GM11168 (cell line): ENCODE results near the gene SMPD2.

Experiments
- in situ Hi-C: fragments of 300-500 bp; cut with MboI; formaldehyde crosslinking; loops from one replicate; pipeline ENCODE4 v1.12.0; 2022; ENCODE audit warnings: low sequenced_read_pairs; ENCODE audit not compliant: unreplicated experiment

SMPD2 gene

DNA sequence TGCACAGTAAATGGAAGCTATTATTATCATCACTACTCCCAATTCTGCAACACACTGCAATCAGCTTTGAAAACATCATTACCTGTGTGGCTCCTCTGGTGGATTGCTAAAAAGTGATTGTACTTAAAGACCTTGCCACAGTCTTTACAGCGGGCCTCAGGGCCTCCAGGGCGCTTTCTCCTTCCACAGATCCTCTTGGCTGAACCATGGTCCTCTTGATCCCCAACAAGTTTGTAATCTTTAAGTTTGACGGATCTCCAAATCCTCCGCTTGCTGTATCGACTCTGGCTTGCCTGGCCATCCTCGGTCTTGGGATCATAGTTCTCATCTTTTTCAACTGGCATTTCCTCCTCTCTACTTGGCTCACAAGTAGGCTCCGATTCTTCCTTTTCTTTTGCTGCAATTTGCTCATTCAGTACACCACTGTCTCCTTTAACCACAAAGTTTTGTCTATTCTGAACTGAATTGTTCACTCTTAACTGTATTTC lies 40.5 kb downstream of the SMPD2 start:
- in situ Hi-C loops, result no loop called here

DNA sequence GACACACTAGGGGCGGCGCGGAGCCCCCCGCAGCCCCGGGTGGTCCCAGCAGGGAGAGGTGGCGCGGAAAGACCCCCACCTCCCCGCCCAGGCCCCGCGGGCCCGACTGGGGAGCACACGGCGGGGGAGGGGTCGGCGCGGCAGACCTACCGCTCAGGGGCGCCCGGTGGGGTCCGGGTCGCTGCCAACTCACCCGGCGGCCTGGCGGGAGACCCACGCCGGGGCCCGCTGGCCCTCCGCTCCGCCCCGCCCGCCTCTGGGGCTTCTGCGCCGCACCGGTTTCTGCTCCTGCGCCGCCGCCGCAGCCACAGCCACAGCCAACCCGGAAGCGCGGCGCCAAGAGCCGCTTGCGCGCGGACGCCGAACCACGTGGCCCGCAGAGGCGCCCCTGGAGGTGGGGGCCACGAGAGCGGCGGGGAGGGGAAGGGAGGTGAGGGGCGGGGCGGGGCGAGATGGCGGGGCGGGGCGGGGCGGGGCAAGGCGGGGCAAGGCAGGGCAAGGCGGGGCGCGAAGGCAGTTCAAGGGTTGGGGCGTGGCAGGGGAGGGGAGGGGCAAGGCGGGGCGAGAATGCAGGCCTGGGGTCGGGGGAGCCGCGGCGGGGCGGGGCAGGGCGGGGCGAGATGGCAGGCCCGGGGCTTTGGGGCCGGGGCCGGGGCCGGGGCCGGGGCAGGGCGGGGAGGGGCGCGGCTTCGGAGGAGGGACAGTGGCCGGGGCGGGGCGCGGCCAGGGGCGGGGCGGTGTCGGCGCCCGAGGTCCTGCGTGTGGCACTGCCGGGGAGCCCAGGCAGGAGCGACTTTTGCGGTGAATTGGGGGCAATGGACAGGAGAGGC lies 42.6 kb downstream of the SMPD2 start, which contains the start of gene ZBTB24:
Gene ZBTB24 (minus strand): TSS at position 315 of the 830 bp plus-strand sequence. CDS start 1,193 bp downstream, outside the sequence.
- in situ Hi-C loops, result no loop called here

DNA sequence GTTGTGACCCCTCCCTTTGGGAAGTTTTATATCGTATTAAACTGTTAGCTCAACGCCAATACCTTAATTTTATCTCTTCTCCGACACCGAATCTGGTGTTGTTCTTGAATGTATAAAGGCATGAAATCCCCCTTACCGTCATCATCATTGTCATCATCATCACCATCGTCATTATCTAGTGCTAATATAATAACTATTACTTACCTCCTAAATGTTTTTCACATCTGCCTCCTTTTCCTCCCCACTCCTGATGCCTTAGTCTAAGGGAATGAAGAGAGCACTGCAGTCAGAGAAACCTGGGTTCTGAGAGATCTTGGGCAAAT lies 43.2 kb downstream of the SMPD2 start:
- in situ Hi-C loops, result no loop called here

DNA sequence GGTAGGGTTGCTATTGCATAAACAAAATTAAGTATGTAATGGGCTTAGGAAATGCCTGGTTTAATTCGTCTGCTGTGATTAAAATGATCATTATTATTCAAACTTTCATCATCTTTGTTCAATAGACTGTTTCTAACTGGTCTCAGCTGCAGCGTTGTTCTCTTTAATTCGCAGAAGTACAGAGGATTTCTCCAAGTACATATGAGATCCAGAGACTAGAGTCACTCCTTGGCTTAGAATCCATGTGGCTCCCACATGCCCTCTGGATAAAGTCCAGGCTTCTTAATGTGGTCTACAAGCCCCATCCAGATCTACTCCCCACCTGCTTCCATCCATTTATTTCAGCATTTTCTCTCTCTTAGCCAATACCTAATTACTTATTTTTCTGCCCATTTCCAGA lies 43.6 kb downstream of the SMPD2 start:
- in situ Hi-C loops, result no loop called here

DNA sequence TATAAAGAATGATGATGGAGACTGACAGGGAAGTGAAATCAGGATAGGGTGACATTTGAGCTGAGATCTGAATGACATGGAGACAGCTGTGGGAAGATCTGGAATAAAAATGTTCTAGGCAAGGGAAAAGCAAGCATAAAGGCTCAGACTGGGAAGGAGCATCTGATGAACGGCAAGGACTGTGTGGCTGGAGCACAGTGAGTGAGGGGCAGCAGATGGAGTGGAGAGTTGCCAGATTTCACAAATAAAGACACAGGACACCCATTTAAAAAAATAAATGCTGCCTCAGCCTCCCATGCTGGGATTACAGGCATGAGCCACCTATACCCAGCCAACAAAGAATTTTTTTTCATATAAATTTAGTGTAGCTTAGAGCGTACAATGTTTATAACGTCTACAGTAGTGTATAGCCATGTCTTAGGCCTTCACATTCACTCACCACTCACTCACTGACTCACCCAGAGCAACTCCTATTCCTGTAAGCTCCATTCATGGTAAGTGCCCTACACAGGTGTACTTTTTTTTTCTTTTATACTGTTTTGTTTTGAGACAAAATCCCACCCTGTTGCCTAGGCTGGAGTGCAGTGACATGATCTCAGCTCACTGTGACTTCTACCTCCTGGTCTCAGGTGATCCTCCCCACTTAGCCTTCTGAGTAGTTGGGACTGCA lies 44.9 kb downstream of the SMPD2 start:
- in situ Hi-C loops, result no loop called here

DNA sequence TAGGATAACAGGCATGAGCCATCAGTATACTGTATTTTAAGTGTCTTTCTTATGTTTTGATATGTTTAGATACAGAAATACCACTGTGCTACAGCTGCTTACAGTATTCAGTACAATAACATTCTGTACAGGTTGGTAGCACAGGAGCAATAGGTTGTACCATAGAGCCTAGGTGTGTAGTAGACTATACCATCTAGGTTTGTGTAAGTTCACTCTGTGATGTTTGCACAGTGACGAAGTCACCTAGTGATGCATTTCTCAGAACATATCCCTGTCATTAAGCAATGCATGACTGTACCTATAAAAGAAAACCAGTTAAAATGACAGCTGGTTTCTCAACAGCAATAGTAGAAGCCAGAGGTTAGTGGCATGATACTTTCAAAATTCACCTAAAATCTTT lies 45.5 kb downstream of the SMPD2 start:
- in situ Hi-C loops, result no loop called here

DNA sequence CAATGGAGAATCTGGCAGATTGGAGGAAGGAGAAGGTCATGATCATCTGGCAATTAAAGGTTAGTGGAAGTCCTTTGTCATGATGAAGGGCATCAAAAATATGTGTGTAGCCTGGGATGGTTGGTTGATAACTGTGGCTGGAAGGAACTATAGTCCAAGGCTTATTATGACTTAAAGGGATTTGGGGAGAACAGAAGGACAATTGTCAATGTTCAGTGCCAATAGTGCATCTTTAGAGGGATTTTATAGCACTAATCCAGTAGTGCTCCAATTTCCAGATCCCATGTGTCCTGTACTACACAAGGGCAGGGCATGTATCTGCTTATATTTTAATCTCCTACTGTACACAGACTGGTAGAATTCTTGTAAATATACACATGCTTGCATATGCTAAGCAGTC lies 47.5 kb downstream of the SMPD2 start:
- in situ Hi-C loops, result no loop called here

DNA sequence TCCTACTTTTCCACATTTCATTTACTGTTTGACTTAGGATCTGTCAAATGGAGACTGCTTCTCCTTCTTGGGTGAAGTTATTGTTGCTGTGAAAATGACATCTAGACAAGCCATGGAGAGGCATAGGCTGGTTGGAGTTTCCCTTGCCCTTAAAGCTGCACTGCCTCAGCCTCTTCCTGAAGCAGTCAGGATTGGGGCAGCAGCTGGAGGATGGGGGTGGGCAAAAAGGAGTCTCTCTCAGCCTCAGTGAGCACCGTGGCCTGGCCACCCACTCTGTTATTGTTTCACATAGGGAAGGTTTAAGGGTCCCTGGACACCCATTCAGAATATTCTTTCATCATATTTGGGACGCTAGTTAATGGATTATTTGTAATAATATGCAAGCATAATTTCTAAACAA lies 50.2 kb downstream of the SMPD2 start:
- in situ Hi-C loops, result no loop called here

DNA sequence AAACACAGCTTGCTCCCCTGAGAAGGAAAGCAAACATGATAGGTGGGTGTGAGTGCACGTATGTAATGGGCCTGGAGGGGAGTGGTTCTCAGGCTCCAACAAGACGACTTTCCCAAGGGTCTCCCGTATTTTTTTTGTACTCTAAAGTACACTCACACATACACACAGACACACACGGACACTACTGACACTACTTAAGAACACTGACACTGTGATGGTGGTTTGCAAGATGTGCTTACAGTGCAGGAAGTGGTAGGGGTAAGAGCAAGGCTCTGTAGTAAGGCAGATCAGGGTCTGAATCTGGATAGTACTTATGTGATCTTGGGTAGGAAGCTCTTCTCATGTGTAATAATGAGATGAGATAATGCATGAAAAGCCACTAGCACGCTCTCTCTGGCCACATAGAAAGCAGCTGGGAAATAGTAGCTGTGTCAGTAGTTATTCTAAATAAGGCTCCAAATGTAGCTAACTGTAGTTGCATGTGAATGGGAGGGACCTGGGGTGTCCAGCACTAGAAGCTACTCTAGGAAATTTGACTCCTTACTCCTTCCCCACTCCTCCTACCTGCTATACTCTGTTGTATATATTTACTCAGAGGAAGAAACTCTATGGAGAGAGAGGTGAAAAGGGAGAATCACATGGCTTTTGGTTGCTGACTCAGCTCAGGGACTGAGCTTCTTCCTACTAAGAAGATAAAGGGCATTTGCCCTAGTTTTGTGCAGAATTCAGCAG lies 50.8 kb downstream of the SMPD2 start:
- in situ Hi-C loops, result no loop called here
